Left ventricle myocardium inferior (tissue), 1 donor: ENCODE measurements around the gene TSGA10IP. TPM values are rescaled to one million over a fixed set of nuclear protein-coding genes. Genes with fewer than 3 reads are reported as not detected.

Experiments
- DNase-seq: peaks from one replicate; pipeline ENCODE4 v3.0.0-alpha.2; 2020
- H3K27ac ChIP-seq: fragments of 200-600 bp; replicated peaks from 2 replicates; pipeline ENCODE4 v1.8.0; 2021
- H3K27me3 ChIP-seq: fragments of 200-600 bp; 2 replicates; pipeline ENCODE4 v1.8.0; 2021; ENCODE audit warnings: low read depth
- H3K36me3 ChIP-seq: fragments of 200-600 bp; 2 replicates; pipeline ENCODE4 v1.8.0; 2021
- H3K4me1 ChIP-seq: fragments of 200-600 bp; 2 replicates; pipeline ENCODE4 v1.8.0; 2021
- H3K4me3 ChIP-seq: fragments of 200-600 bp; 2 replicates; pipeline ENCODE4 v1.8.0; 2021; ENCODE audit warnings: mild to moderate bottlenecking, moderate library complexity
- H3K9me3 ChIP-seq: fragments of 200-600 bp; replicated peaks from 2 replicates; pipeline ENCODE4 v1.8.0; 2021
- CTCF ChIP-seq: fragments of 200-600 bp; IDR thresholded peaks from 2 replicates; pipeline ENCODE4 v1.8.0; 2021; ENCODE audit warnings: antibody characterized with exemption, mild to moderate bottlenecking, borderline replicate concordance
- intact Hi-C: fragments of 100-400 bp; cut with micrococcal nuclease; formaldehyde crosslinking; loops from one replicate; pipeline ENCODE4 v1.11.0; 2022
- total RNA-seq: library from RNA; stranded (reverse); fragmentation: NEBNext Ultra II Directional; extraction: Animal tissue kit (Norgen Biotek cat#: 25700); gene quantifications from one replicate; pipeline ENCODE4 v1.2.1, GENCODE V29; 2021
- donor health status: DM: no; HTN: yes; CAD: no; lungs with severe emphysema.

The TSGA10IP gene
- total RNA-seq, 1 donor from 2014 or later: not detected

GRCh38 chr11:65931773-65932557 lies 13.3 kb upstream of the TSGA10IP start:
- Histone ChIP-seq H3K27ac (no peak overlapping the region), H3K27me3 (peaks cover 22% of the 10 kb centered on the region), H3K36me3 (no peaks in the 10 kb centered on the region), H3K4me1 (no peaks in the 10 kb centered on the region), H3K9me3 (no peaks in the 10 kb centered on the region), H3K4me3 (no peak overlapping the region)
- no peak for DNase-seq
- TF ChIP-seq CTCF: no peak
- intact Hi-C loops: no loop called here

GRCh38 chr11:65932558-65932919 lies 12.7 kb upstream of the TSGA10IP start:
- Histone ChIP-seq H3K36me3 (no peaks in the 10 kb centered on the region), H3K27me3 (peaks cover 28% of the 10 kb centered on the region), H3K4me3 (no peak overlapping the region), H3K27ac (no peak overlapping the region), H3K9me3 (no peaks in the 10 kb centered on the region), H3K4me1 (no peaks in the 10 kb centered on the region)
- no peak for TF ChIP-seq CTCF
- DNase-seq: no peak
- intact Hi-C loops: no loop called here

GRCh38 chr11:65934014-65934413 lies 11.3 kb upstream of the TSGA10IP start:
- Histone ChIP-seq H3K27ac (no peak overlapping the region), H3K4me3 (no peak overlapping the region), H3K4me1 (no peaks in the 10 kb centered on the region), H3K36me3 (no peaks in the 10 kb centered on the region), H3K9me3 (no peaks in the 10 kb centered on the region), H3K27me3 (peaks cover 41% of the 10 kb centered on the region)
- no peak for DNase-seq
- no peak for TF ChIP-seq CTCF
- intact Hi-C loops: no loop called here

- no peaks in the 10 kb centered on the region for H3K4me1 ChIP-seq
- DNase-seq: no peak
- no peak overlapping the region for H3K27ac ChIP-seq
- no peak overlapping the region for H3K4me3 ChIP-seq
- H3K27me3 ChIP-seq: peaks cover 61% of the 10 kb centered on the region
- H3K36me3 ChIP-seq: no peaks in the 10 kb centered on the region
- TF ChIP-seq CTCF: no peak
- intact Hi-C loops: no loop called here
- H3K9me3 ChIP-seq: no peaks in the 10 kb centered on the region
These were observed 7.5 kb upstream of the TSGA10IP start for GRCh38 chr11:65937766-65938165.

- Histone ChIP-seq H3K4me1 (no peaks in the 10 kb centered on the region), H3K9me3 (no peaks in the 10 kb centered on the region), H3K4me3 (no peak overlapping the region), H3K36me3 (no peaks in the 10 kb centered on the region), H3K27ac (peak overlapping the region; percentile 19), H3K27me3 (peaks cover 48% of the 10 kb centered on the region)
- DNase-seq: no peak
- no peak for TF ChIP-seq CTCF
- intact Hi-C loops: no loop called here
These were observed 3.5 kb upstream of the TSGA10IP start for GRCh38 chr11:65941720-65942310.
